ENCODE results near the gene FCER2.
"Not testable (repeated sequence)": the region's sequence is repeated elsewhere in the genome, so short reads cannot be mapped to it uniquely, and the experiment has no call there.

FCER2 gene

DNA sequence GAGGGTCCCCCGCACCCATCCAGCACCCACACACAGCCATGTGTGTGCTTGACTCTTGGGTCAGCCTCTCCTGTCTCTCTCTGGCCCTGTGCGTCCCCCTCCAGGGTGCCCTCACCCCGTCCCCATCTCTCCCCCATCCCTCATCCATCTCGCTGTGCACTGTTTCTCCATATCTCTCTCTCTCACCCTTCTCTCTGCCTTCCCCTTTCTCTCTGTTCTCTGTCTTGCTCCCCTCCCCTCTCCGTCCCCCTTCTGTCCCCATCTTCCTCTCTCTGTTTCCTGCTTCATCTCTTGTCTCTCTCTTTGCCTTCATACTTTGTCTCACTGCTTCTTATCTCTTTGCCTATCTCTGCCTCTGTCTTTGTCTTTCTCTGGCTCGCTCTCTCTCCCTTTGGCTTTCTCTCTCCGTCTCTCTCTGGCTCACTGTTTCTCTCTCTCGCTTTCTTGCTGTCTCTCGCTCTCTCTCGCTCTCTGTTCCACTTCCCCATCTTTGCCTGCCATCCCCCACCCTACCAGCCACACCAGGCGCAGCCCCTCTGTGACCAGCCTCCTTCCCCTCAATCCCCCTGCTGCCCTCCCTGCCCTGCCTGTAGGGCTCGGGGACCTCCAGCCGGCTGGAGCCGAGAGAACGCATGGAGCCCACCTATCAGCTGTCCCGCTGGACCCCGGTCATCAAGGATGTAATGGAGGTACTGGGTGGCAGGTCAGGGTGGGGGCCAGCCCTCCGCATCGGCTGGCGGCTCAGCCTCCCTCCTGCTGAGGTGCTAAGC lies 56.1 kb downstream of the FCER2 start:
- DNase-seq: no peak

DNA sequence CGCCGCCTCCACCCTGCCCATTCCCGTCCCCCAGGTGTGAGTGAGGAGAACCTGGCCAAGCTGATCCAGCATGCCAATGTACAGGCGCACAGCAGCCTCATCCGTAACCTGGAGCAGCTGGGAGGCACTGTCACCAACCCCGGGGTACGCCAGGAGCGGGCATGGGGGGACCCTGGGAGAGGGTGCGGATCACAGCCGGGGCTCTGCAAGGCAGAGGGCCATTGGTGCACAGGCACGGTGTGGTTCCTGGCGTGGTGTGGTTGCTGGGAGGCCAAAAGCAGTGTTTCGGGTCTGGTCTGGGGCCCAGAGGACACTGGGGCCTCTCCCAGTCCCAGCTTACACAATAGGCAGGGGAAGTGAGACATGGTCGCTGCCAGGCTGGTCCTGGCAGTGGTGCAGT lies 56.8 kb downstream of the FCER2 start:
- no peak for DNase-seq

GRCh38 chr19:7644550-7644877 lies 57.4 kb downstream of the FCER2 start:
- DNase-seq: no peak

DNA sequence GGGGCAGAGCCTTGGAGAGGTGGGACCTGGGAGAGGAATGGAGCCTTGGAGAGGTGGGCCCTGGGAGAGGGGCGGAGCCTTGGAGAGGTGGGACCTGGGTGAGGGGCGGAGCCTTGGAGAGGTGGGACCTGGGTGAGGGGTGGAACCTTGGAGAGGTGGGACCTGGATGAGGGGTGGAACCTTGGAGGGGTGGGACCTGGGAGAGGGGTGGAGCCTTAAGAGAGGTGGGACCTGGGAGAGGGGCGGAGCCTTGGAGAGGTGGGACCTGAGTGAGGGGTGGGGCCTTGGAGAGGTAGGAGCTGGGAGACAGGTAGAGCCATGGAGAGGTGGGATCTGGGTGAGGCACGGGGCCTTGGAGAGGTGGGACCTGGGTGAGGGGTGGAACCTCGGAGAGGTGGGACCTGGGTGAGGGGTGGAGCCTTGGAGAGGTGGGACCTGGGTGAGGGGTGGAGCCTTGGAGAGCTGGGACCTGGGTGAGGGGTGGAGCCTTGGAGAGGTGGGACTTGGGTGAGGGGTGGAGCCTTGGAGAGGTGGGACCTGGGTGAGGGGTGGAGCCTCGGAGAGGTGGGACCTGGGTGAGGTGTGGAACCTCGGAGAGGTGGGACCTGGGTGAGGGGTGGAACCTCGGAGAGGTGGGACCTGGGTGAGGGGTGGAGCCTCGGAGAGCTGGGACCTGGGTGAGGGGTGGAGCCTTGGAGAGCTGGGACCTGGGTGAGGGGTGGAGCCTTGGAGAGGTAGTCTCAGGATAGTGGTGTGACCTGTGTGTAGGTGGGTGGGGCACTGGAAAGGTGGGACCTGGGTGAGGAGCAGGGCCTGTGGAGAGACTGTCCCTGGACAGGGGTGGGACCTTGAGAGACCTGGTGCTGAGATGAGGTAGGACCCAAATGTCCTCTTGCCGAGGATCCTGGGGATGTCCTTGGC lies 58.0 kb downstream of the FCER2 start:
- DNase-seq: not testable (repeated sequence)

DNA sequence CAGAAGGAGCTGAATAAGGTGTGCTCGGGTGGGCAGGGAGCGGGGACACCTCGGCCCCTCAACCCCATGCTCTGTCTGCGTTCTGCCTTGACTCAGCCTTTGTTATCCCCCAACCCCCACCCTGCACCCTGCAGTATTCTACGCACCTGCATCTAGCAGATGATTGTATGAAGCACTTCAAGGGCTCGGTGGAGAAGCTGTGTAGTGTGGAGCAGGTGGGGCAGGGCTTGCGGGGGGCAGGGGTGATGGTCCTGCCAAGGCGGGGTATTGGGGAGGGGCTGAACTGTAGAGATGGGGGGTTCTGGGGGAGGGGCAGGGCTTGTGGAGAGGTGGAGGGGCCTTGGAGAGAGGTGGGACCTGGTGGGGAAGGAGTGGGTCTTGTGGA lies 58.9 kb downstream of the FCER2 start:
- no peak for DNase-seq

DNA sequence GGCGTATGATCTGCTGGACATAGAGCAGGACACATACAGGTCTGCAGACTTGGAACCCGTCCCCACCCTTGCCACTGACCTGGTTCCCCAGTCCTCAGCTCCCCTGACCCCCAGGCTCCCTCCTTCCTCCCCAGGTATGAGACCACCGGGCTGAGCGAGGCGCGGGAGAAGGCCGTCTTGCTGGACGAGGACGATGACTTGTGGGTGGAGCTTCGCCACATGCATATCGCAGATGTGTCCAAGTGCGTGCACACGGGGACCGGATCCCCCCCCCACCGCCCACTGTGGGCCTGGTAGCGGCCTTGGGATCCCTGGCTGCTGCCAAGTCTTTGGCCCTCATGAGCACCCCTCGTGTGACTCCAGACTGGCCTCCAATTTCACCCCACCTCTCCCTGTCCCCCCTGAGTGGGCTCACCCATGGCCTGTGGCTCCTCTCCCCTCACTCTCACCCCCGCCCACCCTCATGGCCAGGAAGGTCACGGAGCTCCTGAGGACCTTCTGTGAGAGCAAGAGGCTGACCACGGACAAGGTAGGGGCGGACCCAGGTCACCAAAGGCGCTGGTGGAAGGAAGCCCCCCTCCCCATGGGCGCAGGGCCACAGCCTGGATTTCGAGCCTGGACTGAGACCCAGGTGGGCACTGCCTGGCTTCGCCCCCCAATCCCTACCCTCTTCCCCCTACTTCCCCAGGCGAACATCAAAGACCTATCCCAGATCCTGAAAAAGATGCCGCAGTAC lies 59.5 kb downstream of the FCER2 start:
- DNase-seq: no peak

DNA sequence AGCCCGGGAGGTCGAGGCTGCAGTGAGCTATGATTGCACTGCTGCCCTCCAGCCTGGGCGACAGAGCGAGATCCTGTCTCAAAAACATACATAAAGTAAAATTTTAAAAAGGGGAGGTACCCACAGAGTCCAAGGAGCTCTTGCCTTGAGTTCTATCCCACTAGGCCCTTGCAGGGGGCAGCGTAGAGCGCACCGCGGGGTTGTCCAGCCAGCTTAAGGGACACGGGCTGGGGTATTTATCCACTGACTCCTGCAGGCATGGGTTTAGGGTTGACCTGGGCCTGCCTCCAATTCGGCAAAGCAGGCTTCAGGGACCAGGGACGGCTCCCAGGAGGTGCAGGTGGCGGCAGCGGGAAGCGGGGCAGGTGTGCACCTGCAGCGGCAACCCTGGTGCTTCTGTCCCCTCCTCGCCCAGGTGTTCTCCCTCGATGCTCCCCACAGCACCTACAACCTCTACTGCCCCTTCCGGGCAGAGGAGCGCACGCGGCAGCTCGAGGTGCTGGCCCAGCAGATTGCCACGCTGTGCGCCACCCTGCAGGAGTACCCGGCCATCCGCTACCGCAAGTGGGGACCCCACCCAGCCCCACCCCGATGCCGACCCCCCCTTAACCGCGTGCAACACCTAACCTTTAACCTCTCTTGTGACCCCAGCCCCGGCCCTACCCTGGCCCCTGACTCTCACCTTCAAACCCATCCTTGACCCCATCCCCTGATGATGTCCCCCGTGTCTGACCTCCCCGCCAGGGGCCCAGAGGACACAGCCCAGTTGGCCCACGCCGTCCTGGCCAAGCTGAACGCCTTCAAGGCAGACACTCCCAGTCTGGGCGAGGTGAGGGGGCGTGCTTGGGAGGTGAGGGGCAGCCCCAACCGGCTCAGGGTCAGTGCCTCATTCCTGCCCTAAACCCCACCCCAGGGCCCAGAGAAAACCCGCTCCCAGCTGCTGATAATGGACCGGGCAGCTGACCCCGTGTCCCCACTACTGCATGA lies 60.3 kb downstream of the FCER2 start:
- no peak for DNase-seq

GRCh38 chr19:7640803-7641202 lies 61.1 kb downstream of the FCER2 start:
- no peak for DNase-seq

- DNase-seq: no peak
Measured at GRCh38 chr19:7639863-7640348, 62.0 kb downstream of the FCER2 start.

GRCh38 chr19:7638802-7639465 lies 63.0 kb downstream of the FCER2 start:
- no peak for DNase-seq

All from fibroblast of skin of abdomen (primary cell).